ENCODE results near the gene DGKA. TPM values are rescaled to one million over a fixed set of nuclear protein-coding genes. Genes with fewer than 3 reads are reported as not detected.

The DGKA gene
- total RNA-seq, 1 donor from 2014 or later, result 18.8 TPM

DNA sequence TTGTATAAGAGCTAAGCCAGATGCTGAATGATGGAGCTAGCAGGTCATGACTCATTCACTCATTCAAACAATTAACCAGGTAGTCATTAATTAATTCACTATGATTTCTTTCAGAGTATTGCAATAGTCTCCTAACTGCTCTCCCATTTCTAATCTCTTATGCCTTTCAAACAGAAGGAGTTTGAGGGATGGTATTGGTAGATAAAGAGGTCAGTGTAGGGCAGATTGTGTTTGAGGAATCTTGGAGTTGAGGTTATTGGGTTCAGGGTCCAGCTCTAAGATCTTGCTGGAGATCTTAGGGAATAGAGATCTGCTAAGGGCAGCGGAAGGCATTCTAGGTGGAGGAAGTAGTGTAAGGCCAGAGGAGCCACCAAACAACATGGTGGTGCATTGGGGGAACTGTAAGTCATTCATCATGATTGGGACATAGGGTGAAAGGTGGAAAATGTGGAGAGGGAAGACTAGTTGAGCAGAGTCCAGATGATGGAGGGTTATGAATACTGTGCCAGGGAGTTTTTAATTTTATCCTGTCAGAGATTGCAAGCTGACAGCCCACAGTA, 11.7 kb downstream of the DGKA start:
- no peaks in the 10 kb centered on the region for H3K27me3 Mint-ChIP-seq (ENCODE audit: low read depth)
- no peak overlapping the region for H3K27ac Mint-ChIP-seq (ENCODE audit: unreplicated experiment)
- no peaks in the 10 kb centered on the region for H3K36me3 Mint-ChIP-seq (ENCODE audit: low read depth)
- H3K4me3 Mint-ChIP-seq, result no peak overlapping the region
- H3K4me1 Mint-ChIP-seq, result peaks cover 11% of the 10 kb centered on the region
- no peak for DNase-seq (ENCODE audit: low read depth, low spot score)
- H3K9me3 Mint-ChIP-seq, result no peaks in the 10 kb centered on the region
- TF ChIP-seq, protein P1, sequence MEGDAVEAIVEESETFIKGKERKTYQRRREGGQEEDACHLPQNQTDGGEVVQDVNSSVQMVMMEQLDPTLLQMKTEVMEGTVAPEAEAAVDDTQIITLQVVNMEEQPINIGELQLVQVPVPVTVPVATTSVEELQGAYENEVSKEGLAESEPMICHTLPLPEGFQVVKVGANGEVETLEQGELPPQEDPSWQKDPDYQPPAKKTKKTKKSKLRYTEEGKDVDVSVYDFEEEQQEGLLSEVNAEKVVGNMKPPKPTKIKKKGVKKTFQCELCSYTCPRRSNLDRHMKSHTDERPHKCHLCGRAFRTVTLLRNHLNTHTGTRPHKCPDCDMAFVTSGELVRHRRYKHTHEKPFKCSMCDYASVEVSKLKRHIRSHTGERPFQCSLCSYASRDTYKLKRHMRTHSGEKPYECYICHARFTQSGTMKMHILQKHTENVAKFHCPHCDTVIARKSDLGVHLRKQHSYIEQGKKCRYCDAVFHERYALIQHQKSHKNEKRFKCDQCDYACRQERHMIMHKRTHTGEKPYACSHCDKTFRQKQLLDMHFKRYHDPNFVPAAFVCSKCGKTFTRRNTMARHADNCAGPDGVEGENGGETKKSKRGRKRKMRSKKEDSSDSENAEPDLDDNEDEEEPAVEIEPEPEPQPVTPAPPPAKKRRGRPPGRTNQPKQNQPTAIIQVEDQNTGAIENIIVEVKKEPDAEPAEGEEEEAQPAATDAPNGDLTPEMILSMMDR (conservative IDR thresholded peaks at IDR 0.05), result no peak

DNA sequence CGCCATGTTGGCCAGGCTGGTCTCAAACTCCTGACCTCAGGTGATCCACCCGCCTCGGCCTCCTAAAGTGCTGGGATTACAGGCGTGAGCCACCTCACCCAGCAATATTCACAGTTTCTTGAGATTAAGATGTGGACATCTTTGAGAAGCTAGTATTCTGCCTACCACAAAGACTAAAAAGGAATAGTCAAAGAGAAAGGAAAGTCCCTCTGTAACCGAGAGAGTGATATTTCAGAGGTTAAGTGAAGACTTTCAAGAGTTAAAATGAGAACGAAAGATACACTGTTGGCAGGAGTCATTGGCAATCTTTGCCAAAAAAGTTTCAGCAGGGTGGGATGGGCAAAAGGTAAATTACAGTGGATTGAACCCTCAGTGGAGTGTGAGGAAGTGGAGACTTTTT, 15.6 kb downstream of the DGKA start:
- no peak for DNase-seq (ENCODE audit: low read depth, low spot score)
- Mint-ChIP-seq H3K4me1 (peaks cover 3% of the 10 kb centered on the region), H3K4me3 (no peak overlapping the region), H3K27me3 (ENCODE audit: low read depth) (no peaks in the 10 kb centered on the region), H3K36me3 (ENCODE audit: low read depth) (no peaks in the 10 kb centered on the region), H3K9me3 (no peaks in the 10 kb centered on the region), H3K27ac (ENCODE audit: unreplicated experiment) (no peak overlapping the region)
- TF ChIP-seq, protein P1 (conservative IDR thresholded peaks at IDR 0.05), result no peak

DNA sequence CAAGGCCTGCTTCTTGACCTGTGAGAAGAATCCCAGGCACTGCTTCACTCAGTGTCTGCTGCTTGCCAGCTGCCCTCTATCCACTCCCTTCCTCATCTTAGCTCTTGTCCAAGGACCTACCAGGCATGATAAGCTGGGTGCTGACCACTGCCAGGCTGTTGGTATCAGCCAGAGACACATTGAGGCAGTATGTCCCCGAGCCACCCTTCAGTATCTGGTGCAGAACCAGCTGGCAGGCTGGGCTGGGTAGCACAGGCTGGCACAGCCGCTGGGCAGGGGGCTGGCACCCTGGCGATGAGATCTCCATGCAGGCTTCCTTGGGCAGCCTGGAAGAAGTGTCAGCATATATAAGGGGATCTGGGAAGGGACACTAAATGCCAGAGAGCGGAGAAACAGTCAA, 24.4 kb downstream of the DGKA start:
- Mint-ChIP-seq H3K4me3 (no peak overlapping the region), H3K27ac (ENCODE audit: unreplicated experiment) (no peak overlapping the region), H3K27me3 (ENCODE audit: low read depth) (peaks cover 6% of the 10 kb centered on the region), H3K4me1 (peaks cover 3% of the 10 kb centered on the region), H3K36me3 (ENCODE audit: low read depth) (peaks cover 2% of the 10 kb centered on the region), H3K9me3 (no peaks in the 10 kb centered on the region)
- TF ChIP-seq, protein P1 (conservative IDR thresholded peaks at IDR 0.05), result no peak
- no peak for DNase-seq (ENCODE audit: low read depth, low spot score)

DNA sequence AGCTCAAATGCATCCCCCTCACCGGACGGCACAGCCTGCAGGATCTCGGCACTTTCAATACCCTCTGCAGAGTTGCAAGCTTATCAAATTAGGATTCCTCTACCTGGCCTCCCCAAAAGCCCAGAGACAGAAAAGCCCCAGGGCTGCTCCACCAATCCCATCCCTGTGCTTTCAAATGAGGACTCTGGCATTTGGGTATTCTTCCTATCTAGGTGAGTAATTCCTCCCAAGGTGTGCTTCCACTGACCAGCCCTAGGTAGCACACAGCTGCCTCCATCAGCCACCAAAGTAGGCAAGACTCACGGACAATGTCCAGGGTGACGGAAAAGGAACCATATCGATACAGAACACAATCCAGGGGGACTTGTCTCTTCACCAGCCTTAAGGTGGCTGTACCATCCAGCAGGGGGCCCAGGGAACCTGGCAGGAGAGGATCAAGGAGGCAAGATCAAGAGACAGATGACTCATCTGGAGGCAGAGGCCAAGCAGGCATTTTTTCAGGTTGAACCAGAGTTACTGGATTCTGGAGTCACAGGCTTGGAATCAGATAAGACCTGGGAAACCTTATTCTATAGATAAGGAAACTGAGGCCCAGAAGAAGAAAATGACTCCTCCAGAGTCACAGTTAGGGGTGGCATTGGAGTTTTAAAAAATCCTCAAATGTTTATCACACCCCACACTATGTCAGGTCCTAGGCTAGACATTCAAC, 25.0 kb downstream of the DGKA start:
- no peak overlapping the region for H3K4me3 Mint-ChIP-seq
- H3K36me3 Mint-ChIP-seq (ENCODE audit: low read depth), result peaks cover 2% of the 10 kb centered on the region
- TF ChIP-seq, protein P1 (conservative IDR thresholded peaks at IDR 0.05), result peak; percentile 57
- peaks cover 3% of the 10 kb centered on the region for H3K4me1 Mint-ChIP-seq
- DNase-seq (ENCODE audit: low read depth, low spot score), result no peak
- peaks cover 6% of the 10 kb centered on the region for H3K27me3 Mint-ChIP-seq (ENCODE audit: low read depth)
- no peaks in the 10 kb centered on the region for H3K9me3 Mint-ChIP-seq
- peak overlapping the region; percentile 75 for H3K27ac Mint-ChIP-seq (ENCODE audit: unreplicated experiment)

DNA sequence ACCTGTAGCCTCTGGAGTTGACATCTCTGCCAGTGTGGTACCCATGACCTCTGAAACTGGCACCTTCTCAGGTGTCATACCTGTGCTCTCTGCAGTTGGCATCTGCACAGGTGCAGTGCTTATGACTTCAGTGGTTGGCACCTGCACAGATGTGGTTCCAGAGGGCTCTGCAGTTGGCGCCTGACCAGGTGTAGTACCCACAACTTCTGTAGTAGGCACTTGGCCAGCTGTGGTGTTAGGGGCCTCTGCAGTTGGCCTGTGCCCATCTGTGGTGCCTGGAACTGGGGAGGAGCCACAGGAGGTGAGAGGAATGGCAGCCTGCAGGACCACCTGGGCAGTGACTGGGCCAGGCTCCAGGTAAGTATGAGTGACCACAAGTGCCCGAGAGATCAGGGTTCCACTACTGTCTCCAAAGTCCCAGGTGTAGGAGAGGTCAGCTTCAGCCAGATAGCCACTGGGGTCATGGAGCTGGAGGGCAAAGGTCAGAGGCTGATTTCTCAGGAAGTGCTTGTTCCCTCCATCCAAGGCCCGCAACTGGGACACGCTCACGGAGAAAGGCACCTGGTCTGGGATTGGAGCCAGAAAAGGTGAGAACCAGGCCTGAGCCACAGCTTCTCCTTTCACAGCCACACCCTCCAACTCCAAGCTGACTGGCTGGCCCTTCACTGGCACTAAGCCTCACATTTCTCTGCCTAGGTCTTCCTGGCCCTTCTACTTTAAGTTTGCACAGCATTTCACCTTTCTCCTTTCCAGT, 26.3 kb downstream of the DGKA start:
- DNase-seq (ENCODE audit: low read depth, low spot score), result no peak
- H3K4me1 Mint-ChIP-seq, result no peaks in the 10 kb centered on the region
- H3K9me3 Mint-ChIP-seq, result no peaks in the 10 kb centered on the region
- no peak overlapping the region for H3K4me3 Mint-ChIP-seq
- peaks cover 2% of the 10 kb centered on the region for H3K36me3 Mint-ChIP-seq (ENCODE audit: low read depth)
- H3K27ac Mint-ChIP-seq (ENCODE audit: unreplicated experiment), result no peak overlapping the region
- H3K27me3 Mint-ChIP-seq (ENCODE audit: low read depth), result peaks cover 6% of the 10 kb centered on the region
- TF ChIP-seq, protein P1 (conservative IDR thresholded peaks at IDR 0.05), result no peak

Data from neural crest cell (in vitro differentiated cells).